ENCODE data around the gene OR5J2. TPM values are rescaled to one million over a fixed set of nuclear protein-coding genes. Genes with fewer than 3 reads are reported as not detected.
"Not testable (repeated sequence)": the region's sequence is repeated elsewhere in the genome, so short reads cannot be mapped to it uniquely, and the experiment has no call there.

Gene OR5J2
- total RNA-seq: not detected
- polyA plus RNA-seq: not detected
- long read RNA-seq, donor 1: 0 reads
- long read RNA-seq, donor 2: 0 reads
- long read RNA-seq, donor 3: 0 reads
- long read RNA-seq, donor 4: 0 reads
- long read RNA-seq, donor 5: 0 reads
- long read RNA-seq, donor 6: 0 reads
- long read RNA-seq, donor 7: 0 reads
- long read RNA-seq, donor 8: 0 reads
- long read RNA-seq, donor 9: 0 reads
- long read RNA-seq, donor 10: 0 reads

DNA sequence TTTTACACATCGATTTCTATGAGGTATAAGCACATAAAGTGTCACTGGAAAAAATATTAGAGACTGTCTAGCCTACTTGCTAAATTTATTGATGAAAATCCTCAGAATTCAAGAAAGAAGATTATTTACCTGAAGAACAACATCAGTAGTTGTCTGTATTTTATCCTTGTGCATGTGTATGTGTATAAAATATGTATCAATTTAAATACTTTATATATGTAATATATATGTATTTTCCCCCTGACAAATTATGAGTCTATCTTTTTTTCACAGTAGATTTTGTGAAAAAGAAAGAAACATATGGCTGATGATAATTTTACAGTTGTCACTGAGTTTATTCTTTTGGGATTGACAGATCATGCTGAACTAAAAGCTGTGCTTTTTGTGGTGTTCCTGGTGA lies at the start of gene OR5J2:
Gene OR5J2, plus strand, starts transcription at position 301 of the 400 bp plus-strand sequence. Its CDS starts 0 bp downstream, at position 301.
- Histone ChIP-seq H3K36me3 (replicated peaks in 1 of 2) (no peaks in the 10 kb centered on the region), H3K4me3 (no peak within 1 kb of the TSS), H3K9me3 (replicated peaks in 1 of 3) (no peaks in the 10 kb centered on the region), H3K27me3 (no peaks in the 10 kb centered on the region), H3K4me1 (replicated peaks in 1 of 2) (no peaks in the 10 kb centered on the region), H3K27ac (no peak within 1 kb of the TSS)
- whole genome bisulfite sequencing, 4 donors: 47 to 67% (median 66%) methylated on average over 1 of the region's 1 CpG
- no peak for DNase-seq
- intact Hi-C loops (cut with DNase I): no loop called here
- TF ChIP-seq, protein P1, sequence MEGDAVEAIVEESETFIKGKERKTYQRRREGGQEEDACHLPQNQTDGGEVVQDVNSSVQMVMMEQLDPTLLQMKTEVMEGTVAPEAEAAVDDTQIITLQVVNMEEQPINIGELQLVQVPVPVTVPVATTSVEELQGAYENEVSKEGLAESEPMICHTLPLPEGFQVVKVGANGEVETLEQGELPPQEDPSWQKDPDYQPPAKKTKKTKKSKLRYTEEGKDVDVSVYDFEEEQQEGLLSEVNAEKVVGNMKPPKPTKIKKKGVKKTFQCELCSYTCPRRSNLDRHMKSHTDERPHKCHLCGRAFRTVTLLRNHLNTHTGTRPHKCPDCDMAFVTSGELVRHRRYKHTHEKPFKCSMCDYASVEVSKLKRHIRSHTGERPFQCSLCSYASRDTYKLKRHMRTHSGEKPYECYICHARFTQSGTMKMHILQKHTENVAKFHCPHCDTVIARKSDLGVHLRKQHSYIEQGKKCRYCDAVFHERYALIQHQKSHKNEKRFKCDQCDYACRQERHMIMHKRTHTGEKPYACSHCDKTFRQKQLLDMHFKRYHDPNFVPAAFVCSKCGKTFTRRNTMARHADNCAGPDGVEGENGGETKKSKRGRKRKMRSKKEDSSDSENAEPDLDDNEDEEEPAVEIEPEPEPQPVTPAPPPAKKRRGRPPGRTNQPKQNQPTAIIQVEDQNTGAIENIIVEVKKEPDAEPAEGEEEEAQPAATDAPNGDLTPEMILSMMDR (IDR thresholded peaks at IDR 0.05): no peak
- no peak for TF ChIP-seq POLR2A (IDR thresholded peaks at IDR 0.05)

DNA sequence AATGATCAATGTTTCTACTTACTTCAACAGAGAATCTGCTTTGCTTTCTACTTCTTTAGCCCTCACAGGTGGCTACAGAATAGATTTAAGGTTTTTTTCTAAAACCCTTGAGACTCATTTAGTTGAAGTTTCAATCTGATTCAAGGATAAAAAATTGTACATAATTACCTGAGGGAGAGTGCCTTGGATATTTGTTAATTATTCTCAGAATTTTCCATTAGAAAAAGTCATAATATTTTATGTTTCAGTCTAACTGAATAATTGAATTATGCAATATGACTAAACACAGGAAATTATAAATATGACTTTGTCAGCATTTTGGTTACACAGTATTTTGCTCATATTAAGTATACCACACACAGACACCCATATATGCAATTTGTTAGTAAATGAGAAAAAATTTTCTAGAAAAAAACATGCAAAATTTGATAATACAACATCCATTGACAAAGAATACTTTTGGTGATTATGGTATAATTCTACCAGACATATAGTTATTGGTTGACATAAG lies 36.2 kb upstream of the OR5J2 start, which contains the start of gene OR8J3:
Gene OR8J3, minus strand, starts transcription at position 51 of the 511 bp plus-strand sequence. CDS start 2,483 bp downstream, outside the sequence.
- H3K27ac ChIP-seq: no peak within 1 kb of the TSS
- H3K27me3 ChIP-seq: no peaks in the 10 kb centered on the region
- H3K36me3 ChIP-seq (replicated peaks in 1 of 2): no peaks in the 10 kb centered on the region
- no peak for DNase-seq
- intact Hi-C loops (cut with DNase I): no loop called here
- H3K4me1 ChIP-seq (replicated peaks in 1 of 2): no peaks in the 10 kb centered on the region
- no peaks in the 10 kb centered on the region for H3K9me3 ChIP-seq (replicated peaks in 1 of 3)
- TF ChIP-seq, protein P1 (IDR thresholded peaks at IDR 0.05): no peak
- no peak for TF ChIP-seq POLR2A (IDR thresholded peaks at IDR 0.05)
- H3K4me3 ChIP-seq: no peak within 1 kb of the TSS

DNA sequence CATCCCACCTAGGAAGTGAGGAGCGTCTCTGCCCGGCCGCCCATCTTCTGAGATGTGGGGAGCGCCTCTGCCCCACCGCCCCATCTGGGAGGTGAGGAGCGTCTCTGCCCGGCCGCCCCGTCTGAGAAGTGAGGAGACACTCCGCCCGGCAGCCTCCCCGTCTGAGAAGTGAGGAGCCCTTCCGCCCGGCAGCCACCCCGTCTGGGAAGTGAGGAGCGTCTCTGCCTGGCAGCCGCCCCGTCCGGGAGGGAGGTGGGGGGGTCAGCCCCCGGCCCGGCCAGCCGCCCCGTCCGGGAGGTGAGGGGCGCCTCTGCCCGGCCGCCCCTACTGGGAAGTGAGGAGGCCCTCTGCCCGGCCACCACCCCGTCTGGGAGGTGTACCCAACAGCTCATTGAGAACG lies 32.7 kb upstream of the OR5J2 start:
- intact Hi-C loops (cut with DNase I): not testable (repeated sequence)

DNA sequence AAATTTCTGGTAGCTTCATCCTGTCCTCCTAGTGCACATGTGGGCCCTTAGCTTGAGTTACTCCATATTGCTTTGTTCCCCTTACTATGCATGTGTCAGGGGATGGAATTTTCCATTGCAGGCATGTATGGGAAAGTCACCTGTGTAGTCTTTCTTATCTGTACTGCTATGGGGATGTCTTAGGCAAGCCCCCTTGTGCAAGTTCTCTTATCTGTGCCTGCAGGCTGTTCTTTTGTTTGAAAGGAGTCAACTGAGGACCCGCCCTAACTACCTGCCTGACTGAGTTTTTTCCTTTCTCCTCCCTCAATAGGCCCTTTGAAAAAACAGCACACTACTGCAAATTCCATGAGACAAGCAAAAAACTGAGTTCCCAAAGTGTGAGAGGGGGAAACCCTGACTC lies 25.0 kb upstream of the OR5J2 start:
- intact Hi-C loops (cut with DNase I): no loop called here
- no peak overlapping the region for H3K4me3 ChIP-seq
- H3K4me1 ChIP-seq (replicated peaks in 1 of 2): no peaks in the 10 kb centered on the region

More for the DNA sequence above, 32.7 kb upstream of the OR5J2 start:
- not testable (repeated sequence) for H3K27me3 ChIP-seq; H3K4me3 ChIP-seq; H3K9me3 ChIP-seq (replicated peaks in 1 of 3); H3K4me1 ChIP-seq (replicated peaks in 1 of 2); H3K36me3 ChIP-seq (replicated peaks in 1 of 2); H3K27ac ChIP-seq; DNase-seq
- 92 to 95% (median 93%) methylated on average over 25 to 29 of the region's 30 CpGs; no CpG with 5 or more reads in 1 of the 4 donors for WGBS, 4 donors

More for the DNA sequence above, 25.0 kb upstream of the OR5J2 start:
- Histone ChIP-seq H3K36me3 (replicated peaks in 1 of 2) (no peaks in the 10 kb centered on the region), H3K9me3 (replicated peaks in 1 of 3) (no peaks in the 10 kb centered on the region), H3K27ac (no peak overlapping the region), H3K27me3 (no peaks in the 10 kb centered on the region)
- TF ChIP-seq, protein P1 (IDR thresholded peaks at IDR 0.05): no peak
- TF ChIP-seq POLR2A (IDR thresholded peaks at IDR 0.05): no peak
- 50 to 73% (median 57%) methylated on average over 1 of the region's 1 CpG for WGBS, 4 donors
- DNase-seq: no peak

Data from adrenal gland (tissue), 19 donors.